Activated CD4-positive, alpha-beta T cell treated with anti-CD3 and anti-CD28 coated beads, Interleukin-2, amount 10 ng/mL, durations not matched to agents 7 days and 5 days (primary cell): ENCODE measurements around the gene ARL13B. TPM values are rescaled to one million over a fixed set of nuclear protein-coding genes. Genes with fewer than 3 reads are reported as not detected.
"Not testable (repeated sequence)": the region's sequence is repeated elsewhere in the genome, so short reads cannot be mapped to it uniquely, and the experiment has no call there.

Experiments used
- CTCF ChIA-PET: fragments of 350-600 bp; sonication (Branson Sonifier 250); formaldehyde crosslinking; loops from one replicate; lab custom pipeline; 2021; ENCODE audit warnings: antibody characterized with exemption; lab: Charles Lee
- POLR2A ChIA-PET: fragments of 350-600 bp; sonication (Branson Sonifier 250); formaldehyde crosslinking; loops from one replicate; lab custom pipeline; 2021; ENCODE audit warnings: antibody characterized with exemption; lab: Charles Lee
- DNase-seq: peaks from one replicate; pipeline ENCODE4 v3.0.0-alpha.2; 2020
- H3K27ac Mint-ChIP-seq: one replicate; pipeline ENCODE4 v1.8.0; 2021; ENCODE audit warnings: mild to moderate bottlenecking, moderate library complexity, mixed read lengths
- H3K27me3 Mint-ChIP-seq: one replicate; pipeline ENCODE4 v1.8.0; 2021; ENCODE audit warnings: mixed read lengths
- H3K36me3 Mint-ChIP-seq: one replicate; pipeline ENCODE4 v1.8.0; 2021; ENCODE audit warnings: low read depth, mixed read lengths
- H3K4me1 Mint-ChIP-seq: one replicate; pipeline ENCODE4 v1.8.0; 2021; ENCODE audit warnings: mixed read lengths
- H3K4me3 Mint-ChIP-seq: one replicate; pipeline ENCODE4 v1.8.0; 2021; ENCODE audit warnings: mild to moderate bottlenecking, moderate library complexity, mixed read lengths
- H3K9me3 Mint-ChIP-seq: one replicate; pipeline ENCODE4 v1.8.0; 2021; ENCODE audit warnings: mixed read lengths
- total RNA-seq, 2 experiments: library from RNA; stranded (reverse); gene quantifications; one replicate each; pipeline ENCODE4 v1.2.3, GENCODE V29; 2021

ARL13B gene
- 1 to 10 TPM; 5.8 to 7.9 TPM for total RNA-seq

DNA sequence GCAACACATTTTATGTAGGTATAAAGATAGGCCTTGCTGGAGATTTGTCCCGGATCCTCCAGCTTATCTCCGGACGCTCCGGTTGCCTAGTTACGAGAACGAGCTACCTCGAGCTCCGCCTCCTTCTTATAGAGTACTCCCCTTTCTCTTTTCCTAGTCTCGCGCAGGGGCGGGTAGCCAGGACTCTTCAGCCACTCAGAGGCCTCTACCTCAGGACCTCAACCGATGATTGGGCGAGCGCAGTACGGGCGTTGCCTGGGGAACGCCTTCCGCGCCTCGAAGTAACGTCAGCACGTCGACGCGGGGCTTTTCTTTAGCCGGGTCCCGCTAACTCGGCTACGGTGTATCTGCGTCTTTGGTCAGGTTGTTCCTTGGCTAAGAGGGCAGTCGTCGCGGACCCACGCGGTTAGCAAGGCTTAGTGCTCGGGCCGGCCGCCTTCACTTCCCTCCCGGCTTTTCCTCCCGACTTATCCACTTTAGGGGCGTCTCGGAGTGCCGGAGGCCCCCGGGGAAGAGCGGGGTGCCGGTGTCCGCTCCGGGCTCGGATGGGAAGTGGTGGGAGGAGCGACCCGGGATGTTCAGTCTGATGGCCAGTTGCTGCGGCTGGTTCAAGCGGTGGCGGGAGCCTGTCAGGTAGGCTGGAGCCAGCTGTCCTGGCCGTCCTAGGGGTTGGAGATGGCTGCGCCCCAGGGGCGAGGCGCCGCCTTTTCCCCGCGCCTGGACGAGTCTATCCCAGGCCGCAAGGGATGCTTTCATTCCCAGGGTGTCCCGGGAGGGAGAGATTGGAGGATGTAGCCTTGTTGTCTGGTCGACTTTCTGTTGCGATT lies at the start of gene ARL13B:
Gene ARL13B (plus strand): TSS at position 306 of the 827 bp plus-strand sequence. CDS start 269 bp downstream, at position 575.
- Mint-ChIP-seq H3K36me3 (no peaks in the 10 kb centered on the region), H3K4me1 (peaks cover 27% of the 10 kb centered on the region), H3K27me3 (peaks cover 2% of the 10 kb centered on the region), H3K4me3 (peak within 1 kb of the TSS; percentile 82), H3K9me3 (no peaks in the 10 kb centered on the region), H3K27ac (peak within 1 kb of the TSS; percentile 86)
- POLR2A ChIA-PET = interaction anchor here (0.7 kb wide), 1 partner anchor 83 kb away, joined by 3 read pairs; the partner anchor contains the start of genes DHFR2 and NSUN3
- CTCF ChIA-PET = no interaction called here
- peak; percentile 96 for DNase-seq

DNA sequence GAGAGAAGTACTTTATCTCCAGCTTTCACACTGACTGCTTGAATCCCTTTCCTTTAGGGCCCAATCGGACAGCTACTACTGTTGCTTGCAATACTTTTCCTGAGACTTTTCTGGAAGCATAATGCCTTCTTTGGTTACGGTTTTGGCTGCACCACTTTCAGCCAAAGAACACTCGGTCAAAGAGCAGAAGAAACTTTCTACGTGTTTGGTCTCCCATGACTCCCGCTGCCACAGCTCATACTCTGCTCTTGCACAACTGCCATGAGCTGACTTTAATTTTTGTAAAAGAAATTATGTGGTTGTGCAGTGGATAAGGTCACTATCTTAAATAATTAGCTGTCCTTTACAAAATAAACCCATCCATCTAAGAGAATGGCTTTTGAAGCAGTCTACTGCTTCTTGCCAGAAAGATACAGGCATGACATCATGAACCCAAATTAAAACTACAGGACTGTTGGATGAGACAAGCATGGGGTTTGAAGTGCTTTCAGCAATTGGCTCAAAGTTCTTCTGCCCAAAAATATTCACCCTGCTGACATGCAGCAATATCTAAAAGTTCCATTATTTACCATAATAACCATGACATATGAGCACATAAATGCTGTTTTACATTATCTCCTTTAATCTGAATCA lies 48.2 kb upstream of the ARL13B start:
- ChIA-PET CTCF (no interaction called here), POLR2A (no interaction called here)
- Mint-ChIP-seq H3K9me3 (no peaks in the 10 kb centered on the region), H3K27ac (no peak overlapping the region), H3K36me3 (no peaks in the 10 kb centered on the region), H3K4me1 (no peaks in the 10 kb centered on the region), H3K4me3 (no peak overlapping the region), H3K27me3 (peaks cover 1% of the 10 kb centered on the region)
- DNase-seq = no peak

DNA sequence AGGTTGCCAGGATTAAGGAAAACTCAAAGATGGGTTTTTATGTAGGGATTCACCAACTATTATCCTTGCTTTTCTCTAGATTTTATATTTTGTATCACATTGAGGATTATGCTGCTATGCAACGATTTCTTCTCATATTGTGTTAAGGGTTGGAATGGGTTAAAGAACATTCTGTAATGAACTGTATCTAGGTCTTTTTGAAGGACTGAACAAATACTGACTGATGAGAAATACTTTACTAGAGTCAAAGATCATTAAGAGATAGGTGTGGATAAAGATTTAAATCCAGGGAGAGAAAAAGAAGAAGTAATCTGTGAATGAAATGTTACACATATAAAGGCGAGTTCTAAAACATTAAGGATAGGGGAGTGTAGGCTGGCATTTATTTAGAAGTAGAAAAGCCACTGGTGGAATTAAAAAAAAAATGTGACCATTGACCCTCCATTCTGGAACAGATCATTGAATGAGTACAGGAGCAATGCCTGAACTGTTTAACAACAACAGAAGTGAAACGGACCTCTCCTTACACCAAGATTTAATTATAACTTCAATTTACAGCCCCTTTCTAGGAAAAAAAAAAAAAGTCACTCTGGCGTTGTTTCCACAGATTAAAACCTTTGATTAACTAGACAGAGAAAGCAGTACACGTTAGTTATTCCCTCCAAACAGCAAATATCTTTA lies 45.4 kb upstream of the ARL13B start:
- Mint-ChIP-seq H3K27ac (no peak overlapping the region), H3K36me3 (no peaks in the 10 kb centered on the region), H3K27me3 (peaks cover 1% of the 10 kb centered on the region), H3K9me3 (no peaks in the 10 kb centered on the region), H3K4me1 (no peaks in the 10 kb centered on the region), H3K4me3 (no peak overlapping the region)
- ChIA-PET CTCF (no interaction called here), POLR2A (no interaction called here)
- no peak for DNase-seq

DNA sequence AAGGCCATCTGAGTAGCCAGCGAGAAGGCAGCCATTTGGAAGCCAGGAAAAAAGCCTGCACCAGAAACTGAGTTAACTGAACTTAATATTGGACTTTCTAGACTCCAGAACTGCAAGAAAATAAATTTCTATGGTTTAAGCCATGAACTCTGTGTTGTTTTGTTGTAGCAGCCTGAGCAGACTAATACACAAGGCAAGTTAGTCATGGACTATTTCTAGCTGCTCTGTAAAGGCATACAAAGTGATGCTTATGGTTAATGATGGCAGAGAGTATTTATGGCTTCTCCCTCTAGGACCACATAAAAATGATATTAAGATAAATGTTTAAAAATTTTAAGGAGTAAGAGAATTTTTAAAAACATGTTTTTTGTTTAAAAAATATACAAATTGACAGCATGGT lies 43.4 kb upstream of the ARL13B start:
- DNase-seq = no peak
- POLR2A ChIA-PET = no interaction called here
- Mint-ChIP-seq H3K27ac (no peak overlapping the region), H3K4me3 (no peak overlapping the region), H3K4me1 (no peaks in the 10 kb centered on the region), H3K36me3 (no peaks in the 10 kb centered on the region), H3K9me3 (no peaks in the 10 kb centered on the region), H3K27me3 (peaks cover 1% of the 10 kb centered on the region)
- CTCF ChIA-PET = no interaction called here

DNA sequence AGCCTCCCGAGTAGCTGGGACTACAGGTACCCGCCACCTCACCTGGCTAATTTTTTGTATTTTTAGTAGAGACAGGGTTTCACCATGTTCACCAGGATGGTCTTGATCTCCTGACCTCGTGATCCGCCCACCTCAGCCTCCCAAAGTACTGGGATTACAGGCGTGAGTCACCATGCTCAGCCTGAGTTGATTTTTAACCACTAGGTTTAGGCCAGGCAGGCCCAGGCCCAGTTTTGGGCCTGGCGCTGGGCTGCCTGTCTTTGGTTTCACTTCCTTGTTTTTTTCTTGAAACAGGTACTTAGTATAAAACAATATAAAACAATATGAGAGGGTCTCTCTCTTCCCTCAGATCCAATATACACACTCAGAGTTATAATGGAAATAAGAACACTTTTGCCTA lies 42.5 kb upstream of the ARL13B start:
- H3K36me3 Mint-ChIP-seq, H3K27ac Mint-ChIP-seq, CTCF ChIA-PET, H3K4me3 Mint-ChIP-seq, H3K27me3 Mint-ChIP-seq, H3K9me3 Mint-ChIP-seq, POLR2A ChIA-PET, DNase-seq, H3K4me1 Mint-ChIP-seq: not testable (repeated sequence)

DNA sequence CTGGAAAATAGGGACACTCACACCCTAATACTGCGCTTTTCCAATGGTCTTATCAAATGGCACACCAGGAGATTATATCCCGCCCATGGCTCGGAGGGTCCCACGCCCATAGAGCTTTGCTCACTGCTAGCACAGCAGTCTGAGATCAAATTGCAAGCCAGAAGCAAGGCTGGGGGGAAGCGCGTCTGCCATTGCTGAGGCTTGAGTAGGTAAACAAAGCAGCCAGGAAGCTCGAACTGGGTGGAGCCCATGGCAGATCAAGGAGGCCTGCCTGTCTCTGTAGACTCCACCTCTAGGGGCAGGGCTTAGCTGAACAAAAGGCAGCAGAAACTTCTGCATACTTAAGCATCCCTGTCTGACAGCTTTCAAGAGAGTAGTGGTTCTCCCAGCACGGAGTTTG lies 30.0 kb upstream of the ARL13B start:
- H3K27ac Mint-ChIP-seq, H3K4me1 Mint-ChIP-seq, CTCF ChIA-PET, POLR2A ChIA-PET, DNase-seq, H3K4me3 Mint-ChIP-seq, H3K36me3 Mint-ChIP-seq, H3K9me3 Mint-ChIP-seq, H3K27me3 Mint-ChIP-seq: not testable (repeated sequence)

DNA sequence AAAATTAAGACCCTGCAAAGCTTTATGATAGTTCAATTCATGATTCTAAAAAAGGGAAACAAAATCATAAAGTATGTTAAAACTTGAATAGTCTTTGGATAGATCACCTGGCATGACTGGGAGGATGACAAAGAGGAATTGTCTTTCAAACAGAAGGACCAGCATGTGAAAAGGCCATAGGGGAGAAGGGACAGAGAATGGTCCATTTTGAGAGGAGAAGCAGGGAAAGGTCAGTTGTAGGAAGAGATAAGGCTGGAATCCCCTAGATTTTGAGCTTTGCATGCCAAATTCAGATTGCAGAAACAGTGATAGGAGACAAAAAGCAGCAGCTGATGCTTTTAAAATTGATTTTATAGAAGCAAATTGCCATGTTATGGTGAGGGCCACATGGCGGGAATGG lies 18.9 kb upstream of the ARL13B start:
- Mint-ChIP-seq H3K27me3 (peaks cover 2% of the 10 kb centered on the region), H3K27ac (no peak overlapping the region), H3K4me3 (no peak overlapping the region), H3K4me1 (no peaks in the 10 kb centered on the region), H3K36me3 (no peaks in the 10 kb centered on the region), H3K9me3 (no peaks in the 10 kb centered on the region)
- POLR2A ChIA-PET = no interaction called here
- CTCF ChIA-PET = interaction anchor here (1.0 kb wide), 1 partner anchor 10 kb away, joined by 4 read pairs; no protein-coding TSS in a partner anchor
- DNase-seq = no peak

DNA sequence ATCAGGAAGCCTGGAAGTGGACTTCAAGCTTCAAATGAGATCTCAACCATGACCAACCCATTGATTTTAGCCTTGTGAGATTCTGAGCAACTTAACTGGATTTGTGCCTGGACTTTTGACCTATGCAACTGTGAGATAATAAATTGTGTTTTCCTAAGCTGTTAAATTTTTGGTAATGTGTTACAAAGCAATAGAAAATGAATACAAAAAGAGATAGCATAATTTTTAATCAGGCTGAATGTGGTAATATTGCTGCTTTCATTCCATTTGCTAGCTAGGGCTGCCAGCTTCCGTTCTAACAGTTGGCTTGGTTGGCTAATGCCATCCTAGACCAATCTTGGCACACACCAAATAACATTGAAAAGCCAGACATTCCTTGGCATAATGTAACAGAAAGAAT lies 18.5 kb upstream of the ARL13B start:
- H3K9me3 Mint-ChIP-seq = no peaks in the 10 kb centered on the region
- POLR2A ChIA-PET = no interaction called here
- peaks cover 2% of the 10 kb centered on the region for H3K27me3 Mint-ChIP-seq
- H3K27ac Mint-ChIP-seq = no peak overlapping the region
- no peaks in the 10 kb centered on the region for H3K4me1 Mint-ChIP-seq
- no peak for DNase-seq
- H3K4me3 Mint-ChIP-seq = no peak overlapping the region
- CTCF ChIA-PET = no interaction called here
- no peaks in the 10 kb centered on the region for H3K36me3 Mint-ChIP-seq

DNA sequence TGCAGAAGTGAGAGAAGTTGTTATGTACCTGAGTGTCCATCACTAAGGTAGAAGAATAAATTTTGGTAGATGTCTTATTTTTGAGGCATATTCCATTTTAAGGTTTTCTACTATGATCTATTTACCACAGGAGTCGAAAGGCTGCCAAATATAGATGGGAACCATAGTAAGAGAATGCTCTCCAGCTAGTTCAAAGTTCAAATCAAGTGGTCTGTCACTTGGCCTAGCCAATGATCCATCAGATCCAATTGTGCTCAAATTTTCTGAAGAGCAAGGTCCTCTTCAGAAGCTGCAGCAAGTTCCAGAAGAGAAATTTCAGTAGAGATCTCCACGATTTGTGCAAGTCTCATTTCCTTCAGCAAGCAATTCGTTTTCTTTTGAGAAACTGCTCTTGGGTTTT lies 17.2 kb upstream of the ARL13B start:
- no peak overlapping the region for H3K27ac Mint-ChIP-seq
- H3K27me3 Mint-ChIP-seq = peaks cover 2% of the 10 kb centered on the region
- ChIA-PET POLR2A (no interaction called here), CTCF (no interaction called here)
- H3K9me3 Mint-ChIP-seq = no peaks in the 10 kb centered on the region
- DNase-seq = no peak
- no peak overlapping the region for H3K4me3 Mint-ChIP-seq
- no peaks in the 10 kb centered on the region for H3K36me3 Mint-ChIP-seq
- H3K4me1 Mint-ChIP-seq = no peaks in the 10 kb centered on the region

DNA sequence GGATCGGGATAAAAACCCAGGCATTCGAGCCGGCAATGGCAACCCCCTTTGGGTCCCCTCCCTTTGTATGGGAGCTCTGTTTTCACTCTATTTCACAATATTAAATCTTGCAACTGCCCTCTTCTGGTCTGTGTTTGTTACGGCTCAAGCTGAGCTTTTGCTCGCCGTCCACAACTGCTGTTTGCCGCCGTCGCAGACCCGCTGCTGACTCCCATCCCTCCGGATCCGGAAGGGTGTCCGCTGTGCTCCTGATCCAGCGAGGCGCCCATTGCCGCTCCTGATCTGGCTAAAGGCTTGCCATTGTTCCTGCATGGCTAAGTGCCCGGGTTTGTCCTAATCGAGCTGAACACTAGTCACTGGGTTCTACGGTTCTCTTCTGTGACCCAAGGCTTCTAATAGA lies 14.8 kb upstream of the ARL13B start:
- H3K27ac Mint-ChIP-seq, H3K4me3 Mint-ChIP-seq, CTCF ChIA-PET, H3K27me3 Mint-ChIP-seq, H3K4me1 Mint-ChIP-seq, H3K9me3 Mint-ChIP-seq, DNase-seq, H3K36me3 Mint-ChIP-seq, POLR2A ChIA-PET: not testable (repeated sequence)

DNA sequence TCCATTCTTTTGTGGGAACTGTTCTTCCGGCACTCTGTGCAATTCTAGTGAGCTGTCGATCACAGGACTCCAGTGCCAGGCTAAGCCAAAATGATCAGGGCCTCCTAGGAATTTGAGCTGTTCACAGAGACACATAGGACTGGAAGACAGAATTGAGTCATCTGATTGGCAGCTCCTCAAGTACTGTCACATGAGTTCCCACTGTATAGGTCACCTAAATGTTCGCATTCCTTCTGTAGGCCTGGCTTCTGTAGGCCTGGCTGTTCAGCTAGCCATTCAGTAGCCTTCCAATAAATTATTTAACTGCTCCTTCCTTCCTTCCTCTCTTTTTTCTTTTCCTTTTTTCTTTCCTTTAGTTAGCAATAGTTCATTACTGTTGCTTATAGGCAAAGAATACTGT lies 10.5 kb upstream of the ARL13B start:
- Mint-ChIP-seq H3K36me3 (no peaks in the 10 kb centered on the region), H3K4me3 (no peak overlapping the region), H3K27me3 (peaks cover 5% of the 10 kb centered on the region), H3K27ac (no peak overlapping the region), H3K4me1 (peaks cover 11% of the 10 kb centered on the region), H3K9me3 (no peaks in the 10 kb centered on the region)
- ChIA-PET POLR2A (no interaction called here), CTCF (no interaction called here)
- DNase-seq = no peak

DNA sequence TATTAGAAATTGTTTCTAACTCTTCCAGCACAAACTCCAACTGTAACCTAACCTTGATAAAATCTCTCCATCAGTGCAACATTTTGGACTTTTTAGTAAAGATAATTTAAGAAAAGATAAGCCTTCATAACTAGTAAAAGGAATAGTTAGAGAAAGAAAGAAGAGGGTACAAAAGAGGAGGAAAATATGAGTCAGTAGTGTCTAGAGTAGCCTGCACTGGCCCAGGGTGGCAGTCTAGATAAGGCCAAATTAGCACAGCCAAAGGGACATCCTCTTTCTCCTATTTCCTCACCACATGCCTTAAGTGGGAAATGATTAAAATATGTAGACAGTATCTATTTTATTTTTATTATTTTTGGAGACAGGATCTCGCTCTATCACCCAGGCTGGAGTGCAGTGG lies 10.0 kb upstream of the ARL13B start:
- peaks cover 5% of the 10 kb centered on the region for H3K27me3 Mint-ChIP-seq
- peaks cover 11% of the 10 kb centered on the region for H3K4me1 Mint-ChIP-seq
- H3K36me3 Mint-ChIP-seq = no peaks in the 10 kb centered on the region
- no peak overlapping the region for H3K4me3 Mint-ChIP-seq
- CTCF ChIA-PET = no interaction called here
- no peaks in the 10 kb centered on the region for H3K9me3 Mint-ChIP-seq
- no peak overlapping the region for H3K27ac Mint-ChIP-seq
- no peak for DNase-seq
- POLR2A ChIA-PET = no interaction called here
